ENCODE data around the gene ZCWPW1.
A peak's percentile ranks its signal among the peaks of the same experiment; 100 is the strongest.

ZCWPW1 gene

DNA sequence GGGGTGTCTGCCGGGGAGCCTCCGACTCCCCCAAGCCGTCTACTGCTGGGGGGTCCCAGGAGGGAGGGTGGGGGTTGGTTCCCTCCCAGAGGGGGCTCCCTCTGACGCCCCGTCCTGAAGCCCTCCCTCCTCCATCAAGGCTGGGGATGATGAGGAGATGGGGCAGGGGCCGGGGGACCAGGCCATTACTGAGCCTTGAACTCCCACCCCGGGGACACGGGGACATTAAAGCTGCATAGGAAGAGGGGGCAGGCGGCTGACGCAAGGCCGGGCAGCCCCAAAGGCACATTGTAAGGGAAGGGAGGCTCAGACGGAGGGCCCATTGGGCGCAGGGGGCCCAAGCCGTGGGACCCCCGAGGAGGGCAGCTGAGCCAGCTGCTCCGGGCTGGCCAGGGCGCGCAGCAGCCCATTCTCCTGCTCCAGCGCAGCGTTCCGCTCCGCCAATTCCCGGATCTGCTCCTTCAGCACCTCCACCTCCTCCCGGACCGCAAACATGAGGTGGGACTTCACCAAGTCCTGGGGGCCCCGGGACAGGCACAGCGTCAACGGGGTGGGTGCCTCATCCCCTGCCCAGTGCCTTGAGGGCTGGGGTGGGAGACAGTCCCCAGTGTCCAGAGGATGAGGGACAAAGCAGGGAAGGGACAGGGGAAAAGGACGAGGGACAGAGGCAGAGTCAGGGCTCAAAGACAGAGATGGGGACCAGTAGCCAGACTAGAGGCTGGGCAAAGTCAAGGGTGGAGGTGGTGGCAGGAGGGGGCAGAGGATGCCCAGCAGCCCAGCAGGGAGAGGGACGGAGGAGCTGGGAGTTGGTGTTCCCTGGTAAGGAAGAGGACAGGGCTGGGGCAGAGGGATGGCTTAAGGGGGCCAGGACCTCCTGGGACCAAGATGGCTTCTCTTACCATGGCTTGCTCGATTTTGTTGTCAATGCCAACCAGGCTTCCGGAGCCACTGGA lies 38.4 kb upstream of the ZCWPW1 start:
- DNase-seq, result no peak
- Mint-ChIP-seq H3K27ac (peak overlapping the region; percentile 45), H3K27me3 (ENCODE audit: low read depth, poor library complexity) (no peaks in the 10 kb centered on the region), H3K4me1 (peaks cover 15% of the 10 kb centered on the region), H3K4me3 (no peak overlapping the region), H3K36me3 (ENCODE audit: low read depth) (peaks cover 5% of the 10 kb centered on the region), H3K9me3 (no peaks in the 10 kb centered on the region)
- TF ChIP-seq, protein P1, sequence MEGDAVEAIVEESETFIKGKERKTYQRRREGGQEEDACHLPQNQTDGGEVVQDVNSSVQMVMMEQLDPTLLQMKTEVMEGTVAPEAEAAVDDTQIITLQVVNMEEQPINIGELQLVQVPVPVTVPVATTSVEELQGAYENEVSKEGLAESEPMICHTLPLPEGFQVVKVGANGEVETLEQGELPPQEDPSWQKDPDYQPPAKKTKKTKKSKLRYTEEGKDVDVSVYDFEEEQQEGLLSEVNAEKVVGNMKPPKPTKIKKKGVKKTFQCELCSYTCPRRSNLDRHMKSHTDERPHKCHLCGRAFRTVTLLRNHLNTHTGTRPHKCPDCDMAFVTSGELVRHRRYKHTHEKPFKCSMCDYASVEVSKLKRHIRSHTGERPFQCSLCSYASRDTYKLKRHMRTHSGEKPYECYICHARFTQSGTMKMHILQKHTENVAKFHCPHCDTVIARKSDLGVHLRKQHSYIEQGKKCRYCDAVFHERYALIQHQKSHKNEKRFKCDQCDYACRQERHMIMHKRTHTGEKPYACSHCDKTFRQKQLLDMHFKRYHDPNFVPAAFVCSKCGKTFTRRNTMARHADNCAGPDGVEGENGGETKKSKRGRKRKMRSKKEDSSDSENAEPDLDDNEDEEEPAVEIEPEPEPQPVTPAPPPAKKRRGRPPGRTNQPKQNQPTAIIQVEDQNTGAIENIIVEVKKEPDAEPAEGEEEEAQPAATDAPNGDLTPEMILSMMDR (IDR thresholded peaks at IDR 0.05), result no peak

GRCh38 chr7:100465702-100466311 lies 37.3 kb upstream of the ZCWPW1 start:
- peaks cover 15% of the 10 kb centered on the region for H3K4me1 Mint-ChIP-seq
- TF ChIP-seq, protein P1 (IDR thresholded peaks at IDR 0.05), result peak; percentile 42

DNA sequence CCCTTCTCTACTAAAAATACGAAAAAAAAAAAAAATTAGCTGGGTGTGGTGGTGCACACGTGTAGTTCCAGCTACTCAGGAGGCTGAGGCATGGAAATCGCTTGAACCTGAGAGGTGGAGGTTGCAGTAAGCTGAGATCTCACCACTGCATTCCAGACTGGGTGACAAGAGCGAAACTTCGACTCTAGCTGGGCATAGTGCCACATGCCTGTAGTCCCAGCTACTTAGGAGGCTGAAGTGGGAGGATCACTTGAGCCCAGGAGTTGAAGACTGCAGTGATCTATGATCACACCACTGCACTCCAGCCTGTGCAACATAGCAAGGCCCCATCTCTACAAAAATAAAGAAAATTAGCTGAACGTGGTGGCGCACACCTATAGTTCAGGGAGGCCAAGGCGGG lies 36.8 kb upstream of the ZCWPW1 start:
- DNase-seq, result no peak
- TF ChIP-seq, protein P1 (IDR thresholded peaks at IDR 0.05), result no peak
- H3K4me1 Mint-ChIP-seq, result peaks cover 15% of the 10 kb centered on the region
- no peaks in the 10 kb centered on the region for H3K9me3 Mint-ChIP-seq
- H3K4me3 Mint-ChIP-seq, result no peak overlapping the region
- H3K27me3 Mint-ChIP-seq (ENCODE audit: low read depth, poor library complexity), result no peaks in the 10 kb centered on the region
- H3K36me3 Mint-ChIP-seq (ENCODE audit: low read depth), result peaks cover 4% of the 10 kb centered on the region
- no peak overlapping the region for H3K27ac Mint-ChIP-seq

More at GRCh38 chr7:100465702-100466311, 37.3 kb upstream of the ZCWPW1 start:
- DNase-seq, result peak; percentile 51
- no peak overlapping the region for H3K4me3 Mint-ChIP-seq
- H3K27me3 Mint-ChIP-seq (ENCODE audit: low read depth, poor library complexity), result no peaks in the 10 kb centered on the region
- no peak overlapping the region for H3K27ac Mint-ChIP-seq
- H3K36me3 Mint-ChIP-seq (ENCODE audit: low read depth), result peaks cover 4% of the 10 kb centered on the region
- H3K9me3 Mint-ChIP-seq, result no peaks in the 10 kb centered on the region

- H3K9me3 Mint-ChIP-seq, result no peaks in the 10 kb centered on the region
- no peak overlapping the region for H3K27ac Mint-ChIP-seq
- TF ChIP-seq, protein P1 (IDR thresholded peaks at IDR 0.05), result no peak
- H3K4me1 Mint-ChIP-seq, result peaks cover 15% of the 10 kb centered on the region
- H3K4me3 Mint-ChIP-seq, result no peak overlapping the region
- peaks cover 4% of the 10 kb centered on the region for H3K36me3 Mint-ChIP-seq (ENCODE audit: low read depth)
- no peak for DNase-seq
- no peaks in the 10 kb centered on the region for H3K27me3 Mint-ChIP-seq (ENCODE audit: low read depth, poor library complexity)
Observed at GRCh38 chr7:100464791-100465190, 36.3 kb upstream of the ZCWPW1 start.

DNA sequence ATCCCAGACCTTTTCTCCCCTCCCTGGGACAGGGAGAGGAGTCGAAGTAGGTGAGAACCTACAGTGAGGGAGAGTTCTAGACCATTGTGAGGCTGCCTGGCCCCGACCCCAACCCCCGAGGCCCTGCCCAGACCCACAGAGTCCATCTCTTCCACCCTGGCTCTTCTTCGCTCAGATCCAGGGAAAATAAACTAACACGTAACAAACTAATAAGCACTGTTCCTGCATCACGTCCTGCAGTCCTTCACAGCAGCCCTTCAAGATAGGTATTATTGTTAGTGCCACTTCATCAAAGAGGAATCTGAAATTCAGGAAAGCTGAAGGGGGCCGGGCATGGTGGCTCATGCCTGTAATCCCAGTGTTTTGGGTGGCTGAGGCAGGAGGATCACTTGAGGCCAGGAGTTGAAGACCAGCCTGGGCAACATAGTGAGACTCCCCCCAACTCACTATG lies 35.7 kb upstream of the ZCWPW1 start, which contains the start of gene SPACDR:
Gene SPACDR, minus strand, starts transcription at position 51 of the 451 bp plus-strand sequence. CDS start 235 bp downstream, outside the sequence.
- TF ChIP-seq, protein P1 (IDR thresholded peaks at IDR 0.05), result no peak
- H3K36me3 Mint-ChIP-seq (ENCODE audit: low read depth), result peaks cover 9% of the 10 kb centered on the region
- no peaks in the 10 kb centered on the region for H3K27me3 Mint-ChIP-seq (ENCODE audit: low read depth, poor library complexity)
- no peak for DNase-seq
- no peaks in the 10 kb centered on the region for H3K9me3 Mint-ChIP-seq
- H3K4me1 Mint-ChIP-seq, result peaks cover 15% of the 10 kb centered on the region
- no peak within 1 kb of the TSS for H3K4me3 Mint-ChIP-seq
- H3K27ac Mint-ChIP-seq, result peak within 1 kb of the TSS; percentile 19
